Vagina (tissue), 2 donors: ENCODE data around the gene PPARD. TPM values are rescaled to one million over a fixed set of nuclear protein-coding genes. Genes with fewer than 3 reads are reported as not detected.

Experiments
- DNase-seq, 2 donors: peaks; one replicate each; pipeline ENCODE4 v3.0.0-alpha.2; 2017; ENCODE audit errors: extremely low spot score in 2 of 2
- H3K27ac ChIP-seq: fragments of 200-600 bp; sonication (generic); one replicate; pipeline ENCODE4 v1.5.1; 2019
- H3K27me3 ChIP-seq: fragments of 200-600 bp; sonication (generic); one replicate; pipeline ENCODE4 v1.5.1; 2019
- H3K36me3 ChIP-seq, 2 donors: fragments of 200-600 bp; sonication (generic); one replicate each; pipeline ENCODE4 v1.5.1; 2017 to 2019
- H3K4me1 ChIP-seq: fragments of 200-600 bp; sonication (generic); one replicate; pipeline ENCODE4 v1.5.1; 2019
- H3K4me3 ChIP-seq, 2 donors: fragments of 200-600 bp; sonication (generic); 1 replicate in 1 of 2; 2 replicates in 1 of 2; pipeline ENCODE4 v1.5.1; 2016 to 2019
- H3K9me3 ChIP-seq: fragments of 200-600 bp; sonication (generic); one replicate; pipeline ENCODE4 v1.5.1; 2019
- CTCF ChIP-seq, 3 experiments: fragments of 450-650 bp in 2 of 3; fragments of 200-600 bp in 1 of 3; sonication (generic) in 1 of 3; IDR thresholded peaks; one replicate each; pipeline ENCODE4 v1.5.1; 2017 to 2019; ENCODE audit warnings: antibody characterized with exemption in 3 of 3, mild to moderate bottlenecking in 2 of 3, moderate library complexity in 2 of 3
- POLR2A ChIP-seq, 2 donors: fragments of 450-650 bp; IDR thresholded peaks; one replicate each; pipeline ENCODE4 v1.6.1; 2017; ENCODE audit warnings: antibody characterized with exemption in 2 of 2, mild to moderate bottlenecking in 2 of 2, moderate library complexity in 2 of 2
- POLR2AphosphoS5 ChIP-seq, 2 donors: sonication (generic); formaldehyde crosslinking; IDR thresholded peaks; one replicate each; pipeline ENCODE4 v1.9.0; 2017; ENCODE audit warnings: antibody characterized with exemption in 2 of 2, mild to moderate bottlenecking in 2 of 2, low read depth in 1 of 2; ENCODE audit not compliant: insufficient read depth in 1 of 2
- intact Hi-C: fragments of 100-400 bp; cut with DNase I; formaldehyde crosslinking; loops from one replicate; pipeline ENCODE4 v1.15.1; 2023
- total RNA-seq: library from RNA; depleted of rRNA; stranded (reverse); fragments of >200 nt; gene quantifications from one replicate; pipeline ENCODE4 v1.2.3, GENCODE V29; 2016

PPARD gene
- total RNA-seq, 1 donor from 2014 or later: 21.9 TPM

GRCh38 chr6:35411066-35411465 lies 68.7 kb downstream of the PPARD start:
- intact Hi-C loops: no loop called here
- Histone ChIP-seq H3K4me1 (peaks cover 5% of the 10 kb centered on the region), H3K27me3 (no peaks in the 10 kb centered on the region), H3K4me3 (no peak overlapping the region), H3K36me3 (peaks cover 0 to 11% of the 10 kb centered on the region in 2 donors), H3K9me3 (no peaks in the 10 kb centered on the region), H3K27ac (no peak overlapping the region)
- no peak for DNase-seq
- TF ChIP-seq CTCF (IDR thresholded peaks at IDR 0.05): no peak

- Histone ChIP-seq H3K36me3 (peaks cover 0 to 11% of the 10 kb centered on the region in 2 donors), H3K9me3 (no peaks in the 10 kb centered on the region), H3K27ac (no peak overlapping the region), H3K4me3 (no peak overlapping the region), H3K27me3 (no peaks in the 10 kb centered on the region), H3K4me1 (peaks cover 5% of the 10 kb centered on the region)
- DNase-seq: no peak
- intact Hi-C loops: no loop called here
- TF ChIP-seq POLR2AphosphoS5 (IDR thresholded peaks at IDR 0.05; ENCODE audit: insufficient read depth in 1 of 2, low read depth in 1 of 2): no peak
- TF ChIP-seq POLR2A (IDR thresholded peaks at IDR 0.05): no peak
- no peak for TF ChIP-seq CTCF (IDR thresholded peaks at IDR 0.05)
Measured at GRCh38 chr6:35412102-35412501, 69.7 kb downstream of the PPARD start.

GRCh38 chr6:35413911-35414310 lies 71.6 kb downstream of the PPARD start:
- no peak overlapping the region for H3K4me3 ChIP-seq
- no peak for DNase-seq
- intact Hi-C loops: no loop called here
- H3K36me3 ChIP-seq: peaks cover 0 to 19% of the 10 kb centered on the region in 2 donors
- H3K4me1 ChIP-seq: peaks cover 5% of the 10 kb centered on the region
- H3K9me3 ChIP-seq: no peaks in the 10 kb centered on the region
- no peaks in the 10 kb centered on the region for H3K27me3 ChIP-seq
- TF ChIP-seq POLR2AphosphoS5 (IDR thresholded peaks at IDR 0.05; ENCODE audit: insufficient read depth in 1 of 2, low read depth in 1 of 2): no peak
- TF ChIP-seq CTCF (IDR thresholded peaks at IDR 0.05): no peak
- no peak for TF ChIP-seq POLR2A (IDR thresholded peaks at IDR 0.05)
- no peak overlapping the region for H3K27ac ChIP-seq

GRCh38 chr6:35415065-35415891 lies 72.9 kb downstream of the PPARD start:
- TF ChIP-seq POLR2A (IDR thresholded peaks at IDR 0.05) (no peak), POLR2AphosphoS5 (IDR thresholded peaks at IDR 0.05; ENCODE audit: insufficient read depth in 1 of 2, low read depth in 1 of 2) (peak in 1 of 2 donors; percentile 27), CTCF (IDR thresholded peaks at IDR 0.05) (peak; percentile 8 to 56 (median 29))
- Histone ChIP-seq H3K36me3 (peaks cover 0 to 23% of the 10 kb centered on the region in 2 donors), H3K9me3 (no peaks in the 10 kb centered on the region), H3K4me3 (no peak overlapping the region), H3K4me1 (peaks cover 5% of the 10 kb centered on the region), H3K27ac (no peak overlapping the region), H3K27me3 (no peaks in the 10 kb centered on the region)
- no peak for DNase-seq
- intact Hi-C loops: loop anchor here (5.0 kb wide), 1 partner anchor 73 kb away; the partner anchor contains the start of gene PPARD
